Frontal cortex (tissue), 4 donors: ENCODE results near the gene CIB1. TPM values are rescaled to one million over a fixed set of nuclear protein-coding genes. Genes with fewer than 3 reads are reported as not detected.
A peak's percentile ranks its signal among the peaks of the same experiment; 100 is the strongest.

Source experiments
- DNase-seq, 2 donors: peaks; one replicate each; pipeline ENCODE4 v3.0.0; 2012; ENCODE audit warnings: low spot score in 2 of 2
- FAIRE-seq: peaks from 2 replicates; lab custom pipeline; 2012; peaks lifted over from hg19 to GRCh38; lab: Jason Lieb, UNC
- total RNA-seq: library from RNA; depleted of rRNA; stranded (reverse); fragments of >200 nt; gene quantifications from one replicate; pipeline ENCODE4 v1.2.3, GENCODE V29; 2014
- donor health status: control.
- donor health status: control.
- donor health status: control.

The CIB1 gene
- total RNA-seq, 1 donor from 2014 or later = 3.7 TPM

GRCh38 chr15:90219421-90220141 lies 14.2 kb downstream of the CIB1 start:
- no peak for FAIRE-seq
- DNase-seq = peak in 1 of 2 donors; percentile 58

- FAIRE-seq (no peak), DNase-seq (no peak)
Observed at GRCh38 chr15:90217671-90218394, 15.9 kb downstream of the CIB1 start.

- FAIRE-seq = no peak
- no peak for DNase-seq
Observed at GRCh38 chr15:90214553-90215196, 19.1 kb downstream of the CIB1 start.

- DNase-seq = no peak
- no peak for FAIRE-seq
Observed at GRCh38 chr15:90213818-90214204, 19.9 kb downstream of the CIB1 start.

DNA sequence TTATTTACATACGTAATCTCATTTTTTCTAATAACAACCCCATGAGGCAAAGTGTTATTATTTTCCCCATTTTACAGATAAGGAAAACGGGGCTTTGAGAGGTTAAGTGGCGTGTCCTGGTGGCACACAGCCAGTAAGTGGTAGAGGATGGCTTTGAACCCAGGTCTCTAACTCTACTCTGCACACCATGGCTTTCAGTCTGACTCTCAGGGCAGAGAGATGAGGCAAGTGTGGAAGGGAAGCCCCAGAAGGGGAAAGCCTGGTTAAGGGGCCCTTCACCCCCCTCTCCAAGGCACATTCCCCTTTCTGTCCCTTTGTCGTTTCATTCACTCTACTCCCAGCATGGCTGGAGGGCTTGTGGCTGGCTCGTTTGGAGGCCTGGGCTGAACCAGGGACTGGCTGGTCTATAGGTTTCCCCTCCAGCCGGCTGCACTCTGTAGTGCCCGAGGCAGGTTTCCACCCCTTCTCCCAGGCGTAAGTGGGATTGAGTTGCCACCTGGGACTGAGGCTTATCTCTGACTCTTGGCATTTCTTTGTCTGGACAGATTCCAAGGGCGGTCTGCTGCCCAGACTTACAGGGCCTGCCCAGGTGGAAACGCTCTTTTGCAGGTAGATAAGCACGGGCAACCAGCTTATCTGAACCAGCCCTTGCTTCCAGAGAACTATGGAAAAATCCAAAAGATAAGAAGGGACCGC lies 20.5 kb downstream of the CIB1 start:
- no peak for DNase-seq
- FAIRE-seq = no peak

DNA sequence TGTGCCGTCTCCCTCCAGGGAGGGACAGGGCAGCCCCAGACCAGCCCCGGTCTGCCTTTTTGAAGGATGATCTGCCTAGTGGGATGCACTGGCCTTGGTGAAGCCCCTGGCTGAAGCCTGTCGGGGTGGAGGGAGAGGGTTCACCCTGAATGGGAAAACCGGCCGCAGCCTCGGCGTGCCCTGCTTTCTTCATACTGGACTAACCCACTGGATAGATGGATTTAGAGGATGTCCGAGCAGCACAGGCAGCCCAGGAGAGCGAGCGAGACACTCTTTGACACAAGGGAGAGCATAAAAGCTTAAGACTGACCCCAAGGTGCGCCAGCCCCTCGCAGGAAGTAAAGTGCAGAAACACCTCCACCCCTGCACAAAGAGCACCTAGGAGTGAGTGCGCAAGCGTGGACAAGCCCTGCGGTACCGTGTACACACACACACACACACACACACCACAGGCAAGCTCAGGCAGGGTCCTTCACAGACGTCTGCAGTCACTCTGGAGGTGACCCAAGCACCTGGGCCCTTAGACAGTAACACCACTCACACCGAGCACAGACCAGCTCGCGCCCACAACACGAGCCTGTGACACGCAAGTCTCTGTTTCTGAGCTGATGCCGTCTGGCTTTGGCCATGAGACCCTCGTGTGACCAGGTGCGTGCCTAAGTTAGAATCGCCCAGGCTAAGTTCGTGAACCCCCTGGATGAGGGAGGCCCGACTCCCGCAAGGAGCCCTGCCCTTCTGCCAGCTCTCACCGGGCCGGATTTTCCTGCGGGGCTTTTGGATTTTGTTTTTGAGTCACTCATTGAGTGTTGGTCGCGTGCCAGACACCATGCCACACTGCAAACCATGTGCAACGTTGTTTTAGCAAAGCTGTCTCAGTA lies 21.3 kb downstream of the CIB1 start:
- DNase-seq (no peak), FAIRE-seq (no peak)

GRCh38 chr15:90211440-90212143 lies 22.1 kb downstream of the CIB1 start:
- DNase-seq (no peak), FAIRE-seq (no peak)

GRCh38 chr15:90211009-90211408 lies 22.7 kb downstream of the CIB1 start:
- no peak for FAIRE-seq
- no peak for DNase-seq

DNA sequence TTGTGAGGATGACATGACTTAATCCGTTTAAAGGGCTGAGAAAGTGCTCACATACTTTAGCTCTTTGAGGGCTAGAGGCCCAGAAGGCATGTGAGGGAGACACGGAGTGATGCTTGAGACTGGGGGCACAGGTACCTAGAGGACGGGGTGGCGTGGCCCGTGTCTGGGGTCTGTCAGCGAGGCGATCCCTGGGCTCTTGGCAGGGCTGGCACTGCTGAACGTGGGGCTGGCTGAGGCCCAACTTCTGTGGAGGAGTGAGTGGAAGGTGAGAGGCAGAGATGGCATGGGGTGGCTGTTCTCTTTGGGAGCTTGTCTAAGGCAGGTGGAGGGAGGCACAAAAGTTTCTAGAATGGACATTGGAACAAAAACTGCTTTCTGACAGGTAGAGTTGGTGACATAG lies 23.1 kb downstream of the CIB1 start:
- DNase-seq (no peak), FAIRE-seq (no peak)

- no peak for FAIRE-seq
- DNase-seq = no peak
Observed at GRCh38 chr15:90209591-90209990, 24.1 kb downstream of the CIB1 start.

DNA sequence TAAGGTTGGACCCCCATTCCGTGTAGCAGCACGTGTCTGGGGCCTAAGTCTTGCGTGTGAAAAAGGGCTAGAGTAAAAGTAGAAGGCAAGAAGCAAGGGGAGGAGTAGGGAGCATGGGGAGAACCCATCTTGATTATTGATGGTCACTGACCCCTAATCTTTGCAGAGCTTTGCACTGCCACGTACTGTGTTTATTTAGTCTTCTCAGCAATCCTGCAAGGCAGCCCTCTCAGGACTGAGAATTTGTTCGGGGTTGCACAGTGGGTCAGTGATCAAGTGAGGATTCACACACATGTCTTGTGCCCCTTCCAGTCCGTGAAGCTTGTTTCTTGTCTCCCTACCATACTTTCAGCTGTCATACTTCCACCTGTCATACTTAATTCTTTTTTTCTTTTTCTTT lies 25.4 kb downstream of the CIB1 start:
- FAIRE-seq = no peak

DNA sequence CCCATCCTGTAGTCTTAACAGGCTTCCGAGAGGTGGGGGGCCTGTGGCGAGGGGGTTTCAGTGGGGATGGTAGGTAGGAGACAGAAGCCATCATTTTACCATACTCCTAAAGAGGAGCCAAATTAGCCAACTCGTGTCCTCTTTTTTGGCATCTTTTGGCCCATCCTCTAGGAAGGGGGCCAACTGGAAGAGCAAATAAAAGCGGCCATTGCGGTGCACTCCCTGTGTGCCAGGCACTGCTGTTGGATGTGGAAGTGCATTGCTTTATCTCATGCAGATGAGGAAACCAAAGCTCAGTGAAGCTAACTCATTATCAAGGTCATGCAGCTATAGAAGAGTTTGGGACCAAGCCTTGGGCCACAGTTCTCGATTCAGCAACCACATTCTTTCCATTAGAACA lies 26.5 kb downstream of the CIB1 start:
- no peak for DNase-seq
- FAIRE-seq = no peak

More for the DNA sequence above, 25.4 kb downstream of the CIB1 start:
- no peak for DNase-seq

GRCh38 chr15:90205886-90206285 lies 27.9 kb downstream of the CIB1 start:
- DNase-seq (no peak), FAIRE-seq (no peak)

- no peak for FAIRE-seq
- DNase-seq = no peak
Observed at GRCh38 chr15:90205050-90205848, 28.5 kb downstream of the CIB1 start.

DNA sequence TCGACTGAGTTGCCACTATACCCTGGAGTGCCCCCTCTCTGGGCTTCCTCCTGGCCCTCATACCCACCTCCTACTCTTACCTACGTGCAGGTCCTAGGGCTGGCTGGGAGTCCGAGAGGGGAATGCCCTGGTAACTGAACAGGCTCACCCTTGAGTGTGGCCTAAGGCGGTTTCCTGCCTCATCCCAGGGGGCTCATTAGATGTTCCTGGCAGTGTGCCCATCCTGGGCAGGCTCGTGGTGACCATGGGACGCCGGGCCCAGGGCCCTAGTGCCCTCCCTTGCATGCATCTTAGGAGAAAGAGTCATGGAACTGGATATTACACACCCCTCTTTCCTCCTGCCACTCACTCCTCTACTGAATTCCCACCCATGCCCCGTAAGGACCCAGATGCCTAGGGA lies 29.8 kb downstream of the CIB1 start:
- FAIRE-seq = no peak
- DNase-seq = no peak

GRCh38 chr15:90203473-90203872 lies 30.3 kb downstream of the CIB1 start:
- DNase-seq = no peak
- no peak for FAIRE-seq

- no peak for FAIRE-seq
- DNase-seq = no peak
Observed at GRCh38 chr15:90202929-90203328, 30.8 kb downstream of the CIB1 start.

- peak in 1 of 2 donors; percentile 63 for DNase-seq
Observed at GRCh38 chr15:90201944-90202375, 31.8 kb downstream of the CIB1 start.

More at GRCh38 chr15:90201944-90202375, 31.8 kb downstream of the CIB1 start:
- no peak for FAIRE-seq
